ENCODE measurements around the gene TNRC18. TPM values are rescaled to one million over a fixed set of nuclear protein-coding genes. Genes with fewer than 3 reads are reported as not detected.
"Not testable (repeated sequence)": the region's sequence is repeated elsewhere in the genome, so short reads cannot be mapped to it uniquely, and the experiment has no call there.

Gene TNRC18
- total RNA-seq, 2 experiments from 2014 or later = 43.8 to 44.2 TPM

- Mint-ChIP-seq H3K4me3 (no peak overlapping the region), H3K4me1 (ENCODE audit: low read depth) (no peaks in the 10 kb centered on the region), H3K27ac (no peak overlapping the region), H3K36me3 (ENCODE audit: low read depth) (peaks cover 28% of the 10 kb centered on the region), H3K9me3 (no peaks in the 10 kb centered on the region), H3K27me3 (no peaks in the 10 kb centered on the region)
- ChIA-PET CTCF (no interaction called here), POLR2A (no interaction called here)
- no peak for TF ChIP-seq CTCF (IDR thresholded peaks at IDR 0.05)
- no peak for ATAC-seq
- intact Hi-C loops (cut with micrococcal nuclease) = no loop called here
- DNase-seq = no peak
Observed at GRCh38 chr7:5310822-5311405, 112.7 kb downstream of the TNRC18 start.

GRCh38 chr7:5309146-5309545 lies 114.5 kb downstream of the TNRC18 start:
- Mint-ChIP-seq H3K9me3 (no peaks in the 10 kb centered on the region), H3K4me3 (no peak overlapping the region), H3K4me1 (ENCODE audit: low read depth) (no peaks in the 10 kb centered on the region), H3K27ac (no peak overlapping the region), H3K36me3 (ENCODE audit: low read depth) (peaks cover 23% of the 10 kb centered on the region), H3K27me3 (no peaks in the 10 kb centered on the region)
- ChIA-PET POLR2A (no interaction called here), CTCF (no interaction called here)
- DNase-seq (no peak), ATAC-seq (no peak)
- TF ChIP-seq CTCF (IDR thresholded peaks at IDR 0.05) = no peak
- intact Hi-C loops (cut with micrococcal nuclease) = no loop called here

DNA sequence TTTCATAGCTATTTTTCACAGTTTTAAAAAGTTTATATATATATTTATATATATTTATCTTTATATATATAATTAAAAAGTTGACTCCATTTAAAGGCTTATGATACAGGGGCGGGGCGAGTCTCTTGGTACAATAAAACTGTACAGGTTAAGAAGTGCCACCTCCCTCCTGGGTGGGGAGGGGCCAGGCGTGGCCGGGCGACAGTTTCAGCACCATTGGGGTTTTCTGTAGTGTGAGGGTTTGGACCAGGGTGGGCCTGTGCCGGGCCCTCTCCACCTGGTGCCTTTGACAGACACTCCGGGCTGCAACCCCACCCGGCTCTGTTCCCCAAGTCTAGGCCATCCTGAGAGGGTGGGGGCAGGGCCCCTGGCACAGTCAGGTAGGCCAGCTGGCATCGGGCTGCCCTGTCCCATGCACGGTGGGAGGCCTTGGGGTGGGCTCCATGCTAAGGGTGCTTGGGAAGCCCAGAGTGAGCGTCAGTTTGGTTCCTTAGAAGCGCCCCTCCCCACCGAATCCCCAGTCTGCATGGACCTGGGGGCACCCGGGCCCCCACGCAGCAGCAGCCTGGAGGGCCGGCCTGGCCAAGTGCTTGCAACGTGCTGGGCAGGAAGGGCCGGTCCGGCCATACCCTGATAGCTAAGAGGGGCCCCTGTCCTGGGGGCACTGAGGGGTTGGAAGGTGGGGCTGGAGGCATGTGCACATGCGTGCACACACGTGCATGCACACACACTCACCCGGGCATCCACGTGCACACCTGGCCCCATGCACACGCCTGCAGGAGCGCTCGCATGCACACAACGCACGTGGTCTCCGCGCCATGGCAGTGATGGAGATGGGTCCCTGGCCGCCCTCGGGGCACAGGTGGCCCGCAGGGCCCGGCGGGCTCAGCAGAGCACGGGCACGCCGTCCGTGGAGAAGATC lies 116.2 kb downstream of the TNRC18 start:
- peaks cover 23% of the 10 kb centered on the region for H3K36me3 Mint-ChIP-seq (ENCODE audit: low read depth)
- intact Hi-C loops (cut with micrococcal nuclease); H3K9me3 Mint-ChIP-seq; DNase-seq; CTCF ChIA-PET; H3K4me1 Mint-ChIP-seq (ENCODE audit: low read depth); ATAC-seq; H3K4me3 Mint-ChIP-seq; H3K27ac Mint-ChIP-seq; POLR2A ChIA-PET; H3K27me3 Mint-ChIP-seq: not testable (repeated sequence)

- H3K4me1 Mint-ChIP-seq (ENCODE audit: low read depth); H3K27ac Mint-ChIP-seq; POLR2A ChIA-PET; H3K27me3 Mint-ChIP-seq; H3K36me3 Mint-ChIP-seq (ENCODE audit: low read depth); H3K9me3 Mint-ChIP-seq; DNase-seq; H3K4me3 Mint-ChIP-seq; ATAC-seq; CTCF ChIA-PET; intact Hi-C loops (cut with micrococcal nuclease): not testable (repeated sequence)
Observed at GRCh38 chr7:5305050-5305449, 118.6 kb downstream of the TNRC18 start.

- H3K27ac Mint-ChIP-seq = no peak overlapping the region
- H3K27me3 Mint-ChIP-seq = no peaks in the 10 kb centered on the region
- intact Hi-C loops (cut with micrococcal nuclease) = no loop called here
- CTCF ChIA-PET = no interaction called here
- no peak for DNase-seq
- H3K36me3 Mint-ChIP-seq (ENCODE audit: low read depth) = peaks cover 6% of the 10 kb centered on the region
- H3K4me3 Mint-ChIP-seq = no peak overlapping the region
- H3K4me1 Mint-ChIP-seq (ENCODE audit: low read depth) = no peaks in the 10 kb centered on the region
- POLR2A ChIA-PET = no interaction called here
- TF ChIP-seq CTCF (IDR thresholded peaks at IDR 0.05) = no peak
- ATAC-seq = no peak
- H3K9me3 Mint-ChIP-seq = no peaks in the 10 kb centered on the region
Observed at GRCh38 chr7:5303591-5304505, 119.8 kb downstream of the TNRC18 start.
